ENCODE results near the gene UBN2. TPM values are rescaled to one million over a fixed set of nuclear protein-coding genes. Genes with fewer than 3 reads are reported as not detected.
"Not testable (repeated sequence)": the region's sequence is repeated elsewhere in the genome, so short reads cannot be mapped to it uniquely, and the experiment has no call there.

UBN2 gene
- total RNA-seq, result 12.5 and 15.2 TPM in 2 replicates

GRCh38 chr7:139230774-139231512 lies at the start of gene UBN2:
Gene UBN2, plus strand, starts transcription at chr7:139231237. Its CDS starts 248 bp downstream, at chr7:139231485.
- intact Hi-C loops (cut with micrococcal nuclease), result loop anchor here (1.0 to 5.0 kb wide), 6 partner anchors 98 to 831 kb away; partner anchors contain the start of genes LUC7L2, PARP12, ZC3HAV1 and ZC3HAV1L
- H3K27ac Mint-ChIP-seq, result peak within 1 kb of the TSS; percentile 97
- H3K36me3 Mint-ChIP-seq (ENCODE audit: low read depth), result peaks cover 4% of the 10 kb centered on the region
- peak; percentile 97 for DNase-seq
- peak within 1 kb of the TSS; percentile 98 for H3K4me3 Mint-ChIP-seq
- peaks cover 21% of the 10 kb centered on the region for H3K27me3 Mint-ChIP-seq
- H3K4me1 Mint-ChIP-seq, result peaks cover 20% of the 10 kb centered on the region
- H3K9me3 Mint-ChIP-seq, result no peaks in the 10 kb centered on the region

- Mint-ChIP-seq H3K4me3 (no peak overlapping the region), H3K9me3 (no peaks in the 10 kb centered on the region), H3K27me3 (no peaks in the 10 kb centered on the region), H3K36me3 (ENCODE audit: low read depth) (peaks cover 2% of the 10 kb centered on the region), H3K27ac (no peak overlapping the region), H3K4me1 (peaks cover 3% of the 10 kb centered on the region)
- DNase-seq, result no peak
- intact Hi-C loops (cut with micrococcal nuclease), result no loop called here
Observed at GRCh38 chr7:139181404-139181803, 49.6 kb upstream of the UBN2 start.

GRCh38 chr7:139182363-139182762 lies 48.7 kb upstream of the UBN2 start:
- no peaks in the 10 kb centered on the region for H3K9me3 Mint-ChIP-seq
- H3K4me1 Mint-ChIP-seq, result peaks cover 3% of the 10 kb centered on the region
- H3K4me3 Mint-ChIP-seq, result no peak overlapping the region
- no peak overlapping the region for H3K27ac Mint-ChIP-seq
- peaks cover 2% of the 10 kb centered on the region for H3K36me3 Mint-ChIP-seq (ENCODE audit: low read depth)
- intact Hi-C loops (cut with micrococcal nuclease), result no loop called here
- DNase-seq, result no peak
- H3K27me3 Mint-ChIP-seq, result no peaks in the 10 kb centered on the region

GRCh38 chr7:139183251-139183650 lies 47.8 kb upstream of the UBN2 start:
- no peaks in the 10 kb centered on the region for H3K27me3 Mint-ChIP-seq
- H3K27ac Mint-ChIP-seq, result no peak overlapping the region
- H3K4me3 Mint-ChIP-seq, result no peak overlapping the region
- intact Hi-C loops (cut with micrococcal nuclease), result no loop called here
- H3K4me1 Mint-ChIP-seq, result peaks cover 3% of the 10 kb centered on the region
- no peak for DNase-seq
- no peaks in the 10 kb centered on the region for H3K9me3 Mint-ChIP-seq
- peaks cover 2% of the 10 kb centered on the region for H3K36me3 Mint-ChIP-seq (ENCODE audit: low read depth)

GRCh38 chr7:139183878-139184338 lies 47.1 kb upstream of the UBN2 start:
- intact Hi-C loops (cut with micrococcal nuclease), result no loop called here
- Mint-ChIP-seq H3K27me3 (no peaks in the 10 kb centered on the region), H3K4me3 (no peak overlapping the region), H3K36me3 (ENCODE audit: low read depth) (peaks cover 2% of the 10 kb centered on the region), H3K27ac (no peak overlapping the region), H3K9me3 (no peaks in the 10 kb centered on the region), H3K4me1 (peaks cover 3% of the 10 kb centered on the region)
- DNase-seq, result no peak

- Mint-ChIP-seq H3K36me3 (ENCODE audit: low read depth) (peaks cover under 1% of the 10 kb centered on the region), H3K27me3 (no peaks in the 10 kb centered on the region), H3K4me3 (no peak overlapping the region), H3K9me3 (no peaks in the 10 kb centered on the region), H3K4me1 (peaks cover 3% of the 10 kb centered on the region), H3K27ac (no peak overlapping the region)
- DNase-seq, result no peak
- intact Hi-C loops (cut with micrococcal nuclease), result no loop called here
Observed at GRCh38 chr7:139186146-139186545, 44.9 kb upstream of the UBN2 start.

- no peaks in the 10 kb centered on the region for H3K9me3 Mint-ChIP-seq
- H3K27me3 Mint-ChIP-seq, result no peaks in the 10 kb centered on the region
- no peak for DNase-seq
- no peaks in the 10 kb centered on the region for H3K4me1 Mint-ChIP-seq
- no peak overlapping the region for H3K27ac Mint-ChIP-seq
- no peak overlapping the region for H3K4me3 Mint-ChIP-seq
- H3K36me3 Mint-ChIP-seq (ENCODE audit: low read depth), result no peaks in the 10 kb centered on the region
- intact Hi-C loops (cut with micrococcal nuclease), result no loop called here
Observed at GRCh38 chr7:139189357-139189756, 41.7 kb upstream of the UBN2 start.

- no peaks in the 10 kb centered on the region for H3K4me1 Mint-ChIP-seq
- DNase-seq, result no peak
- intact Hi-C loops (cut with micrococcal nuclease), result no loop called here
- no peaks in the 10 kb centered on the region for H3K36me3 Mint-ChIP-seq (ENCODE audit: low read depth)
- H3K27me3 Mint-ChIP-seq, result no peaks in the 10 kb centered on the region
- H3K9me3 Mint-ChIP-seq, result no peaks in the 10 kb centered on the region
- no peak overlapping the region for H3K4me3 Mint-ChIP-seq
- H3K27ac Mint-ChIP-seq, result no peak overlapping the region
Observed at GRCh38 chr7:139192014-139192706, 38.9 kb upstream of the UBN2 start.

- H3K4me3 Mint-ChIP-seq, result no peak overlapping the region
Observed at GRCh38 chr7:139200382-139200781, 30.7 kb upstream of the UBN2 start.

GRCh38 chr7:139203992-139204391 lies 27.0 kb upstream of the UBN2 start:
- Mint-ChIP-seq H3K27ac (no peak overlapping the region), H3K4me3 (no peak overlapping the region), H3K27me3 (peaks cover 16% of the 10 kb centered on the region), H3K9me3 (peaks cover 29% of the 10 kb centered on the region), H3K4me1 (no peaks in the 10 kb centered on the region), H3K36me3 (ENCODE audit: low read depth) (no peaks in the 10 kb centered on the region)
- no peak for DNase-seq
- intact Hi-C loops (cut with micrococcal nuclease), result no loop called here

More at GRCh38 chr7:139200382-139200781, 30.7 kb upstream of the UBN2 start:
- no peak for DNase-seq
- H3K9me3 Mint-ChIP-seq, result peaks cover 3% of the 10 kb centered on the region
- no peaks in the 10 kb centered on the region for H3K27me3 Mint-ChIP-seq
- H3K36me3 Mint-ChIP-seq (ENCODE audit: low read depth), result no peaks in the 10 kb centered on the region
- no peaks in the 10 kb centered on the region for H3K4me1 Mint-ChIP-seq
- intact Hi-C loops (cut with micrococcal nuclease), result no loop called here
- H3K27ac Mint-ChIP-seq, result no peak overlapping the region

GRCh38 chr7:139205843-139206242 lies 25.2 kb upstream of the UBN2 start:
- DNase-seq, result no peak
- intact Hi-C loops (cut with micrococcal nuclease), result no loop called here
- H3K27me3 Mint-ChIP-seq, result peaks cover 28% of the 10 kb centered on the region
- no peaks in the 10 kb centered on the region for H3K36me3 Mint-ChIP-seq (ENCODE audit: low read depth)
- H3K27ac Mint-ChIP-seq, result no peak overlapping the region
- no peak overlapping the region for H3K4me3 Mint-ChIP-seq
- peaks cover 29% of the 10 kb centered on the region for H3K9me3 Mint-ChIP-seq
- H3K4me1 Mint-ChIP-seq, result no peaks in the 10 kb centered on the region

GRCh38 chr7:139212133-139212532 lies 18.9 kb upstream of the UBN2 start:
- intact Hi-C loops (cut with micrococcal nuclease), result no loop called here
- peaks cover 16% of the 10 kb centered on the region for H3K9me3 Mint-ChIP-seq
- peaks cover 26% of the 10 kb centered on the region for H3K27me3 Mint-ChIP-seq
- no peak overlapping the region for H3K4me3 Mint-ChIP-seq
- no peak for DNase-seq
- H3K27ac Mint-ChIP-seq, result no peak overlapping the region
- no peaks in the 10 kb centered on the region for H3K36me3 Mint-ChIP-seq (ENCODE audit: low read depth)
- H3K4me1 Mint-ChIP-seq, result no peaks in the 10 kb centered on the region

GRCh38 chr7:139213489-139213888 lies 17.5 kb upstream of the UBN2 start:
- H3K27ac Mint-ChIP-seq; H3K9me3 Mint-ChIP-seq; DNase-seq; H3K36me3 Mint-ChIP-seq (ENCODE audit: low read depth); H3K4me3 Mint-ChIP-seq; H3K4me1 Mint-ChIP-seq; intact Hi-C loops (cut with micrococcal nuclease): not testable (repeated sequence)
- H3K27me3 Mint-ChIP-seq, result peaks cover 19% of the 10 kb centered on the region

GRCh38 chr7:139218173-139218572 lies 12.9 kb upstream of the UBN2 start:
- H3K4me1 Mint-ChIP-seq, result no peaks in the 10 kb centered on the region
- DNase-seq, result no peak

More at GRCh38 chr7:139218173-139218572, 12.9 kb upstream of the UBN2 start:
- no peak overlapping the region for H3K4me3 Mint-ChIP-seq
- no peaks in the 10 kb centered on the region for H3K36me3 Mint-ChIP-seq (ENCODE audit: low read depth)
- H3K9me3 Mint-ChIP-seq, result peaks cover 3% of the 10 kb centered on the region
- H3K27ac Mint-ChIP-seq, result no peak overlapping the region
- H3K27me3 Mint-ChIP-seq, result peaks cover 14% of the 10 kb centered on the region
- intact Hi-C loops (cut with micrococcal nuclease), result no loop called here
